Neural cell (in vitro differentiated cells): ENCODE measurements around the gene KLHDC9. TPM values are rescaled to one million over a fixed set of nuclear protein-coding genes. Genes with fewer than 3 reads are reported as not detected.

Experiments used
- H2AFZ ChIP-seq: fragments of 200-600, 300-800 bp; sonication (generic), shearing (Covaris generic); 2 replicates; pipeline ENCODE4 v1.6.0; 2014; ENCODE audit warnings: low read depth, mild to moderate bottlenecking, antibody characterized with exemption, low read length, moderate library complexity
- H3F3A ChIP-seq: fragments of 200-600 bp; shearing (Covaris generic); 2 replicates; pipeline ENCODE4 v1.6.1; 2016; ENCODE audit warnings: mild to moderate bottlenecking, moderate library complexity, mixed read lengths, antibody characterized with exemption, low read length; ENCODE audit not compliant: insufficient read depth, poor library complexity, severe bottlenecking
- H3K27ac ChIP-seq: fragments of 200-600, 300-800 bp; sonication (generic), shearing (Covaris generic); 2 replicates; pipeline ENCODE4 v1.5.1; 2014; ENCODE audit warnings: mild to moderate bottlenecking, low read length, moderate library complexity
- H3K27me3 ChIP-seq: fragments of 300-800, 200-600 bp; sonication (generic), shearing (Covaris generic); 2 replicates; pipeline ENCODE4 v1.6.0; 2014; ENCODE audit warnings: mild to moderate bottlenecking, low read depth, low read length, moderate library complexity; ENCODE audit not compliant: insufficient read depth
- H3K36me3 ChIP-seq: fragments of 300-800, 200-600 bp; sonication (generic), shearing (Covaris generic); 2 replicates; pipeline ENCODE4 v1.5.1; 2014; ENCODE audit warnings: mild to moderate bottlenecking, antibody characterized with exemption, low read length, moderate library complexity; ENCODE audit not compliant: insufficient read depth
- H3K4me2 ChIP-seq: fragments of 300-800, 200-600 bp; sonication (generic), shearing (Covaris generic); 2 replicates; pipeline ENCODE4 v1.6.0; 2014; ENCODE audit warnings: mild to moderate bottlenecking, low read length
- H3K4me3 ChIP-seq: fragments of 300-800, 200-600 bp; sonication (generic), shearing (Covaris generic); 2 replicates; pipeline ENCODE4 v1.5.1; 2014; ENCODE audit warnings: mild to moderate bottlenecking, low read length, moderate library complexity
- H3K79me2 ChIP-seq: fragments of 200-600 bp; shearing (Covaris generic); replicated peaks from 2 replicates; pipeline ENCODE4 v1.6.0; 2014; ENCODE audit warnings: mild to moderate bottlenecking, low read length, moderate library complexity; ENCODE audit not compliant: insufficient read depth
- H3K9ac ChIP-seq: fragments of 300-800, 200-600 bp; sonication (generic), shearing (Covaris generic); 2 replicates; pipeline ENCODE4 v1.6.1; 2016; ENCODE audit warnings: mild to moderate bottlenecking, low read length, mixed read lengths
- H3K9me2 ChIP-seq: fragments of 200-600 bp; shearing (Covaris generic); 2 replicates; pipeline ENCODE4 v1.6.1; 2016; ENCODE audit warnings: mild to moderate bottlenecking, low read length, mixed read lengths; ENCODE audit not compliant: insufficient read depth
- H3K9me3 ChIP-seq: fragments of 200-600, 300-800 bp; sonication (generic), shearing (Covaris generic); 2 replicates; pipeline ENCODE4 v1.6.1; 2016; ENCODE audit warnings: mild to moderate bottlenecking, mixed run types, low read length, moderate library complexity, mixed read lengths
- H4K20me1 ChIP-seq: fragments of 200-600 bp; shearing (Covaris generic); 2 replicates; pipeline ENCODE4 v1.6.1; 2016; ENCODE audit warnings: mild to moderate bottlenecking, mixed run types; ENCODE audit not compliant: insufficient read depth
- CTCF ChIP-seq: fragments of 450-650 bp; IDR thresholded peaks from 2 replicates; pipeline ENCODE4 v1.5.1; 2014; ENCODE audit warnings: antibody characterized with exemption, mild to moderate bottlenecking, moderate library complexity; ENCODE audit not compliant: poor library complexity, severe bottlenecking
- EP300 ChIP-seq: fragments of 450-650 bp; conservative IDR thresholded peaks from 2 replicates; pipeline ENCODE4 v1.6.1; 2014; ENCODE audit warnings: antibody characterized with exemption, mild to moderate bottlenecking, moderate library complexity; ENCODE audit not compliant: poor library complexity, severe bottlenecking
- EZH2 ChIP-seq: fragments of 200-600, 300-800 bp; shearing (Covaris generic), sonication (generic); IDR thresholded peaks from 2 replicates; pipeline ENCODE4 v1.6.1; 2014; ENCODE audit warnings: antibody characterized with exemption, low read length, borderline replicate concordance, mild to moderate bottlenecking; ENCODE audit not compliant: insufficient read depth, poor library complexity, severe bottlenecking
- MXI1 ChIP-seq: fragments of 450-650 bp; conservative IDR thresholded peaks from 2 replicates; pipeline ENCODE4 v1.6.1; 2014; ENCODE audit warnings: antibody characterized with exemption, mild to moderate bottlenecking; ENCODE audit not compliant: poor library complexity, severe bottlenecking
- POLR2AphosphoS5 ChIP-seq: IDR thresholded peaks from 2 replicates; pipeline ENCODE4 v1.6.1; 2012
- RAD21 ChIP-seq: fragments of 450-650 bp; conservative IDR thresholded peaks from 2 replicates; pipeline ENCODE4 v1.6.1; 2014; ENCODE audit warnings: antibody characterized with exemption, mild to moderate bottlenecking, moderate library complexity
- REST ChIP-seq: IDR thresholded peaks from 2 replicates; pipeline ENCODE4 v1.6.1; 2012; ENCODE audit warnings: borderline replicate concordance
- SMC3 ChIP-seq: fragments of 450-650 bp; conservative IDR thresholded peaks from 2 replicates; pipeline ENCODE4 v1.6.1; 2014; ENCODE audit warnings: antibody characterized with exemption, mild to moderate bottlenecking, moderate library complexity; ENCODE audit not compliant: poor library complexity
- TAF1 ChIP-seq: IDR thresholded peaks from 2 replicates; pipeline ENCODE4 v1.6.1; 2012; ENCODE audit warnings: low read depth
- polyA plus RNA-seq: library from polyadenylated mRNA; depleted of rRNA; stranded (reverse); fragments of >200 nt; gene quantifications from 2 replicates; pipeline ENCODE4 v1.2.3, GENCODE V29; 2014

The KLHDC9 gene
- polyA plus RNA-seq, 1 donor from 2014 or later, result 78.1 TPM

GRCh38 chr1:161077426-161077825 is 20.7 kb upstream of the KLHDC9 start:
- no peak overlapping the region for H3K27ac ChIP-seq
- H3K36me3 ChIP-seq, result no peaks in the 10 kb centered on the region
- H3K9me2 ChIP-seq, result no peaks in the 10 kb centered on the region
- TF ChIP-seq TAF1, result no peak
- TF ChIP-seq POLR2AphosphoS5, result no peak
- no peak for TF ChIP-seq EZH2
- no peak for TF ChIP-seq CTCF
- no peak for TF ChIP-seq RAD21
- TF ChIP-seq REST, result no peak
- TF ChIP-seq EP300, result no peak
- no peak for TF ChIP-seq SMC3
- TF ChIP-seq MXI1, result no peak
- H4K20me1 ChIP-seq, result no peaks in the 10 kb centered on the region
- no peaks in the 10 kb centered on the region for H3K27me3 ChIP-seq
- H3K4me3 ChIP-seq, result no peak overlapping the region
- H3K4me2 ChIP-seq, result no peak overlapping the region
- H3K9me3 ChIP-seq, result no peaks in the 10 kb centered on the region
- no peaks in the 10 kb centered on the region for H3F3A ChIP-seq
- no peak overlapping the region for H3K9ac ChIP-seq
- no peak overlapping the region for H2AFZ ChIP-seq
- no peaks in the 10 kb centered on the region for H3K79me2 ChIP-seq

GRCh38 chr1:161079436-161080110 is 18.6 kb upstream of the KLHDC9 start:
- H3K4me2 ChIP-seq, result no peak overlapping the region
- H2AFZ ChIP-seq, result no peak overlapping the region

More at GRCh38 chr1:161079436-161080110, 18.6 kb upstream of the KLHDC9 start:
- Histone ChIP-seq H3K9me2 (no peaks in the 10 kb centered on the region), H3K4me3 (no peak overlapping the region), H3K9me3 (no peaks in the 10 kb centered on the region), H3K79me2 (no peaks in the 10 kb centered on the region), H3K27ac (no peak overlapping the region), H3F3A (no peaks in the 10 kb centered on the region), H3K36me3 (no peaks in the 10 kb centered on the region), H3K27me3 (no peaks in the 10 kb centered on the region), H4K20me1 (no peaks in the 10 kb centered on the region), H3K9ac (no peak overlapping the region)
- TF ChIP-seq SMC3 (no peak), EP300 (no peak), EZH2 (no peak), MXI1 (no peak)
